ENCODE measurements around the gene PDE6A.

Gene PDE6A

DNA sequence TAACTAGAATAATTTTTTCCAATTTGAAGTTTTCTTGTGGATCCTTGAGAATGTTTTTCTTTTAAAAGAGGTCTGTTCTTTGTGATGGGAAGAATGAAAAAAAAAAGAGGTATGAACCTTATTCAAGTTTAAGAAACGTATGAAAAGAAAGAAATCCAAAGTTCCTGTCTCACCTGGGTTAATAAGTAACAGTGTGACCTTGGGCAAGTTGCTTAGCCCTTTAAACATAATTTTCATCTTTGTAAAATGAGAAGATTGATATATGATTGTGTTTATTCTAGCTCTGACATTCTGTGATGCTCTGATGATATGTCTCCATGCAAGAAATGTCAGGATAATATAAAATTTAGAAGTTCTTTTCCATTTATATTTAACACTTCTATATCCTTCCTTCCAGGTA lies 35.3 kb upstream of the PDE6A start:
- Histone ChIP-seq H3K9ac (ENCODE audit: low read depth, low read length, poor library complexity, severe bottlenecking) (no peak overlapping the region), H3K36me3 (ENCODE audit: insufficient read depth, low read length) (peaks cover 12% of the 10 kb centered on the region; the same call in 1 of the 2 replicates), H3K4me3 (ENCODE audit: low read length, poor library complexity, severe bottlenecking) (no peak overlapping the region), H2AFZ (ENCODE audit: low read length) (no peak overlapping the region), H4K20me1 (ENCODE audit: insufficient read depth, low read length, poor library complexity, severe bottlenecking) (no peaks in the 10 kb centered on the region), H3K9me2 (replicated peaks; ENCODE audit: low read depth, low read length) (no peaks in the 10 kb centered on the region), H3K9me3 (ENCODE audit: insufficient read depth, low read depth, low read length) (no peaks in the 10 kb centered on the region), H3K4me1 (ENCODE audit: insufficient read depth, low read length, poor library complexity, severe bottlenecking) (no peaks in the 10 kb centered on the region), H3K4me2 (ENCODE audit: low read depth, low read length, poor library complexity, severe bottlenecking) (no peak overlapping the region), H3F3A (ENCODE audit: low read depth) (no peaks in the 10 kb centered on the region), H3K27me3 (ENCODE audit: insufficient read depth, low read length, poor library complexity, severe bottlenecking) (no peaks in the 10 kb centered on the region), H3K79me2 (ENCODE audit: insufficient read depth, low read length) (no peaks in the 10 kb centered on the region)
- no peak for TF ChIP-seq EZH2phosphoT487 (IDR thresholded peaks at IDR 0.05; ENCODE audit: borderline replicate concordance)

DNA sequence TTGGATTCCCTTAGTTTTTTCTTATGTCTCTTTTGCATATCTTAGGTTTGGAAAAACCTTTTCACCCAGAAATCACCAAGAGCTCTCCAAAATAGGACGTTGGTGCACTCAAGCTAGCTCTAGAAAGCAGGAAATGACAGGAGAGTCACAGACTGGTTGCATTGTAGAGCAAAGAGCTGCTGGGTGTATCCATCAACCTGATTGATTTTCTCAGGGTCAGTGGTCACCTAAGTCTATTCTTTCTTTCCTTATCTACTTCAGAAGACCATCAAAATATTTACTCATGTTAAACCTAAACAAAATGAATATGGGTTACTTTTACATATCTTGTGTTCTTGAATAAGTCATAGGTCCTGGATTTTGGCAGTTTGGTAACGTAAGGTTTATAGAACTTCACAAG lies 30.8 kb upstream of the PDE6A start:
- Histone ChIP-seq H3K27me3 (ENCODE audit: insufficient read depth, low read length, poor library complexity, severe bottlenecking) (no peaks in the 10 kb centered on the region), H3K9me2 (replicated peaks; ENCODE audit: low read depth, low read length) (no peaks in the 10 kb centered on the region), H3K4me3 (ENCODE audit: low read length, poor library complexity, severe bottlenecking) (no peak overlapping the region), H3K4me1 (ENCODE audit: insufficient read depth, low read length, poor library complexity, severe bottlenecking) (no peaks in the 10 kb centered on the region), H3K9ac (ENCODE audit: low read depth, low read length, poor library complexity, severe bottlenecking) (no peak overlapping the region), H2AFZ (ENCODE audit: low read length) (no peak overlapping the region), H3K79me2 (ENCODE audit: insufficient read depth, low read length) (no peaks in the 10 kb centered on the region), H3K9me3 (ENCODE audit: insufficient read depth, low read depth, low read length) (no peaks in the 10 kb centered on the region), H3K4me2 (ENCODE audit: low read depth, low read length, poor library complexity, severe bottlenecking) (no peak overlapping the region), H3F3A (ENCODE audit: low read depth) (no peaks in the 10 kb centered on the region), H3K36me3 (ENCODE audit: insufficient read depth, low read length) (peaks cover 8% of the 10 kb centered on the region; the same call in 1 of the 2 replicates), H4K20me1 (ENCODE audit: insufficient read depth, low read length, poor library complexity, severe bottlenecking) (no peaks in the 10 kb centered on the region)
- TF ChIP-seq, protein P1, sequence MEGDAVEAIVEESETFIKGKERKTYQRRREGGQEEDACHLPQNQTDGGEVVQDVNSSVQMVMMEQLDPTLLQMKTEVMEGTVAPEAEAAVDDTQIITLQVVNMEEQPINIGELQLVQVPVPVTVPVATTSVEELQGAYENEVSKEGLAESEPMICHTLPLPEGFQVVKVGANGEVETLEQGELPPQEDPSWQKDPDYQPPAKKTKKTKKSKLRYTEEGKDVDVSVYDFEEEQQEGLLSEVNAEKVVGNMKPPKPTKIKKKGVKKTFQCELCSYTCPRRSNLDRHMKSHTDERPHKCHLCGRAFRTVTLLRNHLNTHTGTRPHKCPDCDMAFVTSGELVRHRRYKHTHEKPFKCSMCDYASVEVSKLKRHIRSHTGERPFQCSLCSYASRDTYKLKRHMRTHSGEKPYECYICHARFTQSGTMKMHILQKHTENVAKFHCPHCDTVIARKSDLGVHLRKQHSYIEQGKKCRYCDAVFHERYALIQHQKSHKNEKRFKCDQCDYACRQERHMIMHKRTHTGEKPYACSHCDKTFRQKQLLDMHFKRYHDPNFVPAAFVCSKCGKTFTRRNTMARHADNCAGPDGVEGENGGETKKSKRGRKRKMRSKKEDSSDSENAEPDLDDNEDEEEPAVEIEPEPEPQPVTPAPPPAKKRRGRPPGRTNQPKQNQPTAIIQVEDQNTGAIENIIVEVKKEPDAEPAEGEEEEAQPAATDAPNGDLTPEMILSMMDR (conservative IDR thresholded peaks at IDR 0.05; ENCODE audit: low read length), result no peak
- no peak for TF ChIP-seq EZH2phosphoT487 (IDR thresholded peaks at IDR 0.05; ENCODE audit: borderline replicate concordance)

DNA sequence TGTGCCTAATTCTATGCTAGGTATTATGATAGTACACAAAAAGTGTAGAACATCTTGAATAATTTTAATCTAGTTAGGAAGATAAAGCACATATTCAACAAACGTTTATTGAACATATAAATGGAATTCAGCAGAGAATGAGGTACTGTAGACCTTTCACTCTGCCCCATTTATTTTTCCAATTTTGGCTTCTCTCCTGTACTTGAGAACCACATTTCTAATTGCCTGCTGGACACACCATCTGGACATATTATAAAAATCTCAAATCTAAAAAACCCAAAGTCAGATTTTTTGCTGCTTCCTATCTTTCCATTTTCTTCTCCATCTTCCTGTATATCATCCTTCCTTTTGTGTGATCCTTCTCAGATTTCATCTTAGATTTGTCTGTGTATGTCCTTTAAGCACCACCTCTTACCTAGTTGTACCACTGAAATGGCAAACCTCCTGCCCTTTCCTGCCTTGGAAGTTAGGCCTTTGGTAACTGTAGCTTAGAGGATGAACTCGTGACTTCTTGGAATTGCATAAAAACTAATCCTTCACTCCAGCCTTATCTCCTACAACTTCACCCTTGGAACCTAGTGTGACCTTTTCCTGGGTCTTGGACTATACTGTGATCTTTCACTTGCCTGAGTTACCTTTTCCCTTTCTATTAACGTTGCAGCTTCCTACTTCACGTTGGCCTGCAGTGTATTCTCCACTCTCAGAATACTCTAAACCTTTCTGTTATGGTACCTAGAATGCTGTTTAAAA lies 24.8 kb upstream of the PDE6A start:
- Histone ChIP-seq H3K79me2 (ENCODE audit: insufficient read depth, low read length) (no peaks in the 10 kb centered on the region), H3K27me3 (ENCODE audit: insufficient read depth, low read length, poor library complexity, severe bottlenecking) (no peaks in the 10 kb centered on the region), H3K9me3 (ENCODE audit: insufficient read depth, low read depth, low read length) (no peaks in the 10 kb centered on the region), H3K9me2 (replicated peaks; ENCODE audit: low read depth, low read length) (no peaks in the 10 kb centered on the region), H3F3A (ENCODE audit: low read depth) (no peaks in the 10 kb centered on the region), H2AFZ (ENCODE audit: low read length) (no peak overlapping the region), H3K4me2 (ENCODE audit: low read depth, low read length, poor library complexity, severe bottlenecking) (no peak overlapping the region), H4K20me1 (ENCODE audit: insufficient read depth, low read length, poor library complexity, severe bottlenecking) (no peaks in the 10 kb centered on the region), H3K4me3 (ENCODE audit: low read length, poor library complexity, severe bottlenecking) (no peak overlapping the region), H3K9ac (ENCODE audit: low read depth, low read length, poor library complexity, severe bottlenecking) (no peak overlapping the region), H3K4me1 (ENCODE audit: insufficient read depth, low read length, poor library complexity, severe bottlenecking) (no peaks in the 10 kb centered on the region), H3K36me3 (ENCODE audit: insufficient read depth, low read length) (no peaks in the 10 kb centered on the region)
- TF ChIP-seq EZH2phosphoT487 (IDR thresholded peaks at IDR 0.05; ENCODE audit: borderline replicate concordance), result no peak
- TF ChIP-seq, protein P1 (conservative IDR thresholded peaks at IDR 0.05; ENCODE audit: low read length), result no peak

DNA sequence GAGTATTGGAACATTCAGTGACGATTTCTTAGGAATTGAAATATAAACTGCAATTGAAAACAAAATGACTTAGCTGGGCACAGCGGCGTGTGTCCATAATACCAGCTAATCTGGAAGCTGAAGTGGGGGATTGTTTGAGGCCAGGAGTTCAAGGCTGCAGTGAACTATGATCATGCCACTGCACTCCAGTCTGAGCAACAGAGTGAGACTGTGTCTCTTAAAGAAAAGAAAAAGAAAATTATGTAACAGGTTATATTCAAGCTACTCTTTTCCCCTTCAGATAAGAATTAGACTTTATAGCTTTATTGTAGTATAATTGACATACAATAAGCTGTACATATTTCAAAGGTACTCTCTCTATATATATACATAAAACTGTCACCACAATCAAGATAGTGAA lies 22.4 kb upstream of the PDE6A start:
- no peaks in the 10 kb centered on the region for H3K27me3 ChIP-seq (ENCODE audit: insufficient read depth, low read length, poor library complexity, severe bottlenecking)
- H3K9me3 ChIP-seq (ENCODE audit: insufficient read depth, low read depth, low read length), result no peaks in the 10 kb centered on the region
- H3K9ac ChIP-seq (ENCODE audit: low read depth, low read length, poor library complexity, severe bottlenecking), result no peak overlapping the region

More for the DNA sequence above, 22.4 kb upstream of the PDE6A start:
- H3K79me2 ChIP-seq (ENCODE audit: insufficient read depth, low read length), result no peaks in the 10 kb centered on the region; the same call in 1 of the 2 replicates
- no peaks in the 10 kb centered on the region for H3F3A ChIP-seq (ENCODE audit: low read depth)
- H3K4me3 ChIP-seq (ENCODE audit: low read length, poor library complexity, severe bottlenecking), result no peak overlapping the region
- no peaks in the 10 kb centered on the region for H3K9me2 ChIP-seq (replicated peaks; ENCODE audit: low read depth, low read length)
- no peaks in the 10 kb centered on the region for H3K36me3 ChIP-seq (ENCODE audit: insufficient read depth, low read length)
- no peak for TF ChIP-seq EZH2phosphoT487 (IDR thresholded peaks at IDR 0.05; ENCODE audit: borderline replicate concordance)
- TF ChIP-seq, protein P1 (conservative IDR thresholded peaks at IDR 0.05; ENCODE audit: low read length), result no peak
- no peaks in the 10 kb centered on the region for H4K20me1 ChIP-seq (ENCODE audit: insufficient read depth, low read length, poor library complexity, severe bottlenecking)
- H2AFZ ChIP-seq (ENCODE audit: low read length), result no peak overlapping the region
- peaks cover 1% of the 10 kb centered on the region for H3K4me1 ChIP-seq (ENCODE audit: insufficient read depth, low read length, poor library complexity, severe bottlenecking)
- H3K4me2 ChIP-seq (ENCODE audit: low read depth, low read length, poor library complexity, severe bottlenecking), result no peak overlapping the region

Data from Loucy (cell line).